MCF 10A (cell line): Measurements from ENCODE around the gene UBIAD1. TPM values are rescaled to one million over a fixed set of nuclear protein-coding genes. Genes with fewer than 3 reads are reported as not detected.

Source experiments
- BruUV-seq: library from RNA; stranded (reverse); fragments of 400-500 nt; replicated peaks from 2 replicates; lab custom pipeline; 2021; lab: Mats Ljungman, UMichigan
- CTCF ChIA-PET: fragments of 300-600 bp; sonication (Branson Sonifier 250); formaldehyde crosslinking; extraction: SDS; loops from one replicate; lab custom pipeline; 2021; ENCODE audit warnings: antibody characterized with exemption, inconsistent platforms; lab: Yijun Ruan, JAX
- POLR2A ChIA-PET: fragments of 300-600, 350-650 bp; sonication (Branson Sonifier 250); formaldehyde crosslinking; extraction: SDS; loops from one replicate; lab custom pipeline; 2020; ENCODE audit warnings: antibody characterized with exemption, inconsistent platforms; lab: Yijun Ruan, JAX
- DNase-seq: peaks from one replicate; pipeline ENCODE4 v3.0.0-alpha.2; 2018; ENCODE audit not compliant: unreplicated experiment
- H3K27ac Mint-ChIP-seq: one replicate; pipeline ENCODE4 v1.8.0; 2022; ENCODE audit warnings: mild to moderate bottlenecking, low read depth, mixed read lengths; ENCODE audit not compliant: unreplicated experiment
- H3K27me3 Mint-ChIP-seq: one replicate; pipeline ENCODE4 v1.8.0; 2022; ENCODE audit warnings: mixed read lengths; ENCODE audit not compliant: insufficient read depth, unreplicated experiment
- H3K36me3 Mint-ChIP-seq: one replicate; pipeline ENCODE4 v1.8.0; 2022; ENCODE audit warnings: mild to moderate bottlenecking, moderate library complexity, mixed read lengths; ENCODE audit not compliant: insufficient read depth, unreplicated experiment
- H3K4me1 Mint-ChIP-seq: one replicate; pipeline ENCODE4 v1.8.0; 2022; ENCODE audit warnings: mixed read lengths; ENCODE audit not compliant: insufficient read depth, unreplicated experiment
- H3K4me3 Mint-ChIP-seq: one replicate; pipeline ENCODE4 v1.8.0; 2022; ENCODE audit warnings: mild to moderate bottlenecking, moderate library complexity, mixed read lengths; ENCODE audit not compliant: unreplicated experiment
- H3K9me3 Mint-ChIP-seq: one replicate; pipeline ENCODE4 v1.8.0; 2022; ENCODE audit warnings: mixed read lengths; ENCODE audit not compliant: unreplicated experiment
- intact Hi-C: fragments of 100-400 bp; cut with micrococcal nuclease; formaldehyde crosslinking; loops from 2 replicates; pipeline ENCODE4 v1.14.1; 2022
- total RNA-seq: library from RNA; stranded (reverse); gene quantifications from 2 replicates; pipeline ENCODE4 v1.2.3, GENCODE V29; 2022
- TF ChIP-seq, protein P1 (sequence below): fragments of 200-600 bp; IDR thresholded peaks from one replicate; pipeline ENCODE4 v1.8.0; 2022; ENCODE audit warnings: antibody characterized with exemption, mild to moderate bottlenecking; ENCODE audit not compliant: unreplicated experiment

Gene UBIAD1
- total RNA-seq, 1 experiment from 2014 or later = 23.2 TPM

DNA sequence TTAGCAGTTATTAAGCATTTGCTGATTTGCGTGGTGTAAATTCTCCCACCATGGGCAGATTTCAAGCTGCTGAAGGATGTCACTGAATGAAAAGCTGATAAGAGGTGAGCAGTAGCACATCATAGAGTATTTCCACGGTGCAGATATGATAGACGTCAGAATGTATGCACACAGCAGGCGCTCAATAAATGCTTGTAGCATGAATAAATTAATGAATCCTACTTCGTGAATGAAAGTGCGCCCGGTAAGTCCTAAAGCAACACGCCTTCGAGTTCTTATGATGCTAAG is 510 bp upstream of the UBIAD1 start:
- no TSS peak for BruUV-seq
- DNase-seq = no peak
- ChIA-PET CTCF (interaction anchor here (1.0 to 1.2 kb wide), 2 partner anchors 10 to 371 kb away, joined by 3 to 4 read pairs; partner anchors contain the start of gene MTOR), POLR2A (interaction anchor here (0.7 to 6.8 kb wide), 5 partner anchors 9 to 381 kb away, joined by 3 to 77 read pairs (median 8); partner anchors contain the start of genes MTOR and SRM)
- no peaks in the 10 kb centered on the region for H3K9me3 Mint-ChIP-seq
- no peaks in the 10 kb centered on the region for H3K27me3 Mint-ChIP-seq
- peak overlapping the region; percentile 13 for H3K4me3 Mint-ChIP-seq
- no peak overlapping the region for H3K27ac Mint-ChIP-seq
- intact Hi-C loops = no loop called here
- TF ChIP-seq, protein P1, sequence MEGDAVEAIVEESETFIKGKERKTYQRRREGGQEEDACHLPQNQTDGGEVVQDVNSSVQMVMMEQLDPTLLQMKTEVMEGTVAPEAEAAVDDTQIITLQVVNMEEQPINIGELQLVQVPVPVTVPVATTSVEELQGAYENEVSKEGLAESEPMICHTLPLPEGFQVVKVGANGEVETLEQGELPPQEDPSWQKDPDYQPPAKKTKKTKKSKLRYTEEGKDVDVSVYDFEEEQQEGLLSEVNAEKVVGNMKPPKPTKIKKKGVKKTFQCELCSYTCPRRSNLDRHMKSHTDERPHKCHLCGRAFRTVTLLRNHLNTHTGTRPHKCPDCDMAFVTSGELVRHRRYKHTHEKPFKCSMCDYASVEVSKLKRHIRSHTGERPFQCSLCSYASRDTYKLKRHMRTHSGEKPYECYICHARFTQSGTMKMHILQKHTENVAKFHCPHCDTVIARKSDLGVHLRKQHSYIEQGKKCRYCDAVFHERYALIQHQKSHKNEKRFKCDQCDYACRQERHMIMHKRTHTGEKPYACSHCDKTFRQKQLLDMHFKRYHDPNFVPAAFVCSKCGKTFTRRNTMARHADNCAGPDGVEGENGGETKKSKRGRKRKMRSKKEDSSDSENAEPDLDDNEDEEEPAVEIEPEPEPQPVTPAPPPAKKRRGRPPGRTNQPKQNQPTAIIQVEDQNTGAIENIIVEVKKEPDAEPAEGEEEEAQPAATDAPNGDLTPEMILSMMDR = no peak
- H3K36me3 Mint-ChIP-seq = peaks cover 9% of the 10 kb centered on the region
- peaks cover 14% of the 10 kb centered on the region for H3K4me1 Mint-ChIP-seq

DNA sequence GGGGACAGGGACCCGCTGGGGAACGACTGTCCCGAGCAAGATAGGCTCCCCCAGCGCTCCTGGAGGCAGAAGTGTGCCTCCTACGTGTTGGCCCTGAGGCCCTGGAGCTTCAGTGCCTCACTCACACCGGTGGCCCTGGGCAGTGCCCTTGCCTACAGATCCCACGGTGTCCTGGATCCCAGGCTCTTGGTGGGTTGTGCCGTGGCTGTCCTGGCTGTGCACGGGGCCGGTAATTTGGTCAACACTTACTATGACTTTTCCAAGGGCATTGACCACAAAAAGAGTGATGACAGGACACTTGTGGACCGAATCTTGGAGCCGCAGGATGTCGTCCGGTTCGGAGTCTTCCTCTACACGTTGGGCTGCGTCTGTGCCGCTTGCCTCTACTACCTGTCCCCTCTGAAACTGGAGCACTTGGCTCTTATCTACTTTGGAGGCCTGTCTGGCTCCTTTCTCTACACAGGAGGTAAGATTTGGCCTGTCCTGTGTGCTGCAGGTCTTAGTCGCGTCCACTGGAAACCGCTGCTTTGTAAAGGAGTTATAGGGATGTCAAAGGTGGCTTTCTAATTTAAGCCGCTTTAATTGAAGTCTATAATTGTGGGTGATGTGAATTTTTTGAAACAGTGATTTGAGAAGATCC is 717 bp downstream of the UBIAD1 start:
- Mint-ChIP-seq H3K27me3 (no peaks in the 10 kb centered on the region), H3K9me3 (no peaks in the 10 kb centered on the region), H3K4me3 (peak overlapping the region; percentile 90), H3K4me1 (peaks cover 14% of the 10 kb centered on the region), H3K36me3 (peaks cover 22% of the 10 kb centered on the region), H3K27ac (peak overlapping the region; percentile 92)
- DNase-seq = peak; percentile 17
- CTCF ChIA-PET = interaction anchor here (1.0 kb wide), 1 partner anchor 11 kb away, joined by 3 read pairs; the partner anchor contains the start of gene MTOR
- TF ChIP-seq, protein P1 = no peak
- POLR2A ChIA-PET = interaction anchor here (0.6 to 6.8 kb wide), 10 partner anchors 8 to 778 kb away, joined by 3 to 77 read pairs (median 4); partner anchors contain the start of gene MTOR
- TSS peak; percentile 62 for BruUV-seq
- intact Hi-C loops = no loop called here

GRCh38 chr1:11279152-11279551 is 6.2 kb downstream of the UBIAD1 start:
- no peaks in the 10 kb centered on the region for H3K9me3 Mint-ChIP-seq
- ChIA-PET CTCF (interaction anchor here (1.0 kb wide), 1 partner anchor 366 kb away, joined by 3 read pairs; no protein-coding TSS in a partner anchor), POLR2A (no interaction called here)
- BruUV-seq = no TSS peak
- no peak overlapping the region for H3K27ac Mint-ChIP-seq
- intact Hi-C loops = no loop called here
- peaks cover 60% of the 10 kb centered on the region for H3K36me3 Mint-ChIP-seq
- H3K4me3 Mint-ChIP-seq = no peak overlapping the region
- DNase-seq = no peak
- TF ChIP-seq, protein P1 = no peak
- no peaks in the 10 kb centered on the region for H3K27me3 Mint-ChIP-seq
- H3K4me1 Mint-ChIP-seq = peaks cover 43% of the 10 kb centered on the region

GRCh38 chr1:11279630-11280029 is 6.6 kb downstream of the UBIAD1 start:
- no peak overlapping the region for H3K27ac Mint-ChIP-seq
- intact Hi-C loops = no loop called here
- ChIA-PET POLR2A (interaction anchor here (1.0 kb wide), 1 partner anchor 17 kb away, joined by 5 read pairs; the partner anchor contains the start of gene MTOR), CTCF (interaction anchor here (1.0 kb wide), 1 partner anchor 366 kb away, joined by 3 read pairs; no protein-coding TSS in a partner anchor)
- no peak for DNase-seq
- H3K27me3 Mint-ChIP-seq = no peaks in the 10 kb centered on the region
- H3K36me3 Mint-ChIP-seq = peaks cover 60% of the 10 kb centered on the region
- no TSS peak for BruUV-seq
- H3K4me3 Mint-ChIP-seq = no peak overlapping the region
- TF ChIP-seq, protein P1 = no peak
- no peaks in the 10 kb centered on the region for H3K9me3 Mint-ChIP-seq
- peaks cover 43% of the 10 kb centered on the region for H3K4me1 Mint-ChIP-seq
